Fibroblast of the conjunctiva (primary cell): Measurements from ENCODE around the gene XPA.
"Not testable (repeated sequence)": the region's sequence is repeated elsewhere in the genome, so short reads cannot be mapped to it uniquely, and the experiment has no call there.

Experiments used
- DNase-seq: peaks from one replicate; pipeline ENCODE4 v3.0.0-alpha.2; 2010; ENCODE audit warnings: low read depth

Gene XPA

GRCh38 chr9:97696803-97697601 is at the start of gene XPA:
Gene XPA (minus strand): TSS chr9:97697340. CDS start chr9:97697292, 48 bp downstream.
- DNase-seq: peak; percentile 88

GRCh38 chr9:97744710-97745708 is 47.9 kb upstream of the XPA start:
- no peak for DNase-seq

GRCh38 chr9:97744025-97744424 is 46.9 kb upstream of the XPA start:
- not testable (repeated sequence) for DNase-seq

- DNase-seq: no peak
These were observed 45.4 kb upstream of the XPA start for GRCh38 chr9:97742545-97742944.

GRCh38 chr9:97741947-97742346 is 44.8 kb upstream of the XPA start:
- DNase-seq: no peak

GRCh38 chr9:97740848-97741821 is 44.0 kb upstream of the XPA start:
- DNase-seq: no peak

- no peak for DNase-seq
These were observed 40.3 kb upstream of the XPA start for GRCh38 chr9:97737429-97737828.

GRCh38 chr9:97735070-97735600 is 38.0 kb upstream of the XPA start:
- DNase-seq: no peak

- DNase-seq: no peak
These were observed 29.6 kb upstream of the XPA start for GRCh38 chr9:97726716-97727115.

GRCh38 chr9:97723819-97724218 is 26.7 kb upstream of the XPA start:
- no peak for DNase-seq

GRCh38 chr9:97722331-97722730 is 25.2 kb upstream of the XPA start:
- DNase-seq: no peak

- no peak for DNase-seq
These were observed 24.3 kb upstream of the XPA start for GRCh38 chr9:97721396-97721795.

GRCh38 chr9:97717866-97718265 is 20.7 kb upstream of the XPA start:
- DNase-seq: no peak

GRCh38 chr9:97714435-97714834 is 17.3 kb upstream of the XPA start:
- no peak for DNase-seq

- no peak for DNase-seq
These were observed 14.1 kb upstream of the XPA start for GRCh38 chr9:97711223-97711626.

- peak; percentile 49 for DNase-seq
These were observed 13.4 kb upstream of the XPA start for GRCh38 chr9:97710356-97711222.

- DNase-seq: no peak
These were observed 9.1 kb upstream of the XPA start for GRCh38 chr9:97706246-97706645.

- no peak for DNase-seq
These were observed 8.3 kb upstream of the XPA start for GRCh38 chr9:97705354-97705950.

GRCh38 chr9:97704851-97705250 is 7.7 kb upstream of the XPA start:
- no peak for DNase-seq

- no peak for DNase-seq
These were observed 7.2 kb upstream of the XPA start for GRCh38 chr9:97704345-97704677.
